Neural progenitor cell (in vitro differentiated cells): ENCODE results near the gene COL23A1. TPM values are rescaled to one million over a fixed set of nuclear protein-coding genes. Genes with fewer than 3 reads are reported as not detected.

ENCODE experiments used
- DNase-seq: peaks from one replicate; pipeline ENCODE4 v3.0.0-alpha.2; 2016; ENCODE audit warnings: low spot score
- H2AFZ ChIP-seq: fragments of 200-600 bp; sonication (generic); replicated peaks from 2 replicates; pipeline ENCODE4 v1.6.1; 2016; ENCODE audit warnings: antibody characterized with exemption
- H3F3A ChIP-seq: fragments of 200-600 bp; sonication (generic); 2 replicates; pipeline ENCODE4 v1.6.1; 2016; ENCODE audit warnings: antibody characterized with exemption, low read depth
- H3K27ac ChIP-seq: fragments of 200-600 bp; sonication (generic); 2 replicates; pipeline ENCODE4 v1.5.1; 2016; ENCODE audit warnings: mild to moderate bottlenecking
- H3K27me3 ChIP-seq: fragments of 200-600 bp; sonication (generic); 2 replicates; pipeline ENCODE4 v1.6.1; 2016; ENCODE audit warnings: mild to moderate bottlenecking, moderate library complexity
- H3K36me3 ChIP-seq: fragments of 200-600 bp; sonication (generic); 2 replicates; pipeline ENCODE4 v1.5.1; 2016
- H3K4me1 ChIP-seq: fragments of 200-600 bp; sonication (generic); 2 replicates; pipeline ENCODE4 v1.6.1; 2016; ENCODE audit warnings: mixed run types
- H3K4me2 ChIP-seq: fragments of 200-600 bp; sonication (generic); 2 replicates; pipeline ENCODE4 v1.6.1; 2016
- H3K4me3 ChIP-seq: fragments of 200-600 bp; sonication (generic); 2 replicates; pipeline ENCODE4 v1.5.1; 2016
- H3K79me2 ChIP-seq: fragments of 200-600 bp; sonication (generic); 2 replicates; pipeline ENCODE4 v1.6.1; 2016; ENCODE audit warnings: low read depth
- H3K9ac ChIP-seq: fragments of 200-600 bp; sonication (generic); 2 replicates; pipeline ENCODE4 v1.6.1; 2016
- H3K9me3 ChIP-seq: fragments of 200-600 bp; sonication (generic); 2 replicates; pipeline ENCODE4 v1.5.1; 2016; ENCODE audit warnings: low read depth
- H4K20me1 ChIP-seq: fragments of 200-600 bp; sonication (generic); 2 replicates; pipeline ENCODE4 v1.6.1; 2016; ENCODE audit warnings: low read depth
- H3K27ac Mint-ChIP-seq: 3 replicates; pipeline ENCODE4 v1.8.0; 2021; ENCODE audit warnings: mixed read lengths
- H3K27me3 Mint-ChIP-seq: 2 replicates; pipeline ENCODE4 v1.8.0; 2022; ENCODE audit warnings: low read depth, mild to moderate bottlenecking, inconsistent platforms, moderate library complexity, mixed read lengths; ENCODE audit not compliant: insufficient read depth
- H3K36me3 Mint-ChIP-seq: 3 replicates; pipeline ENCODE4 v1.8.0; 2021; ENCODE audit warnings: mixed read lengths
- H3K4me1 Mint-ChIP-seq: 3 replicates; pipeline ENCODE4 v1.8.0; 2021; ENCODE audit warnings: mixed read lengths
- H3K4me3 Mint-ChIP-seq: 3 replicates; pipeline ENCODE4 v1.8.0; 2021; ENCODE audit warnings: mild to moderate bottlenecking, moderate library complexity, mixed read lengths
- H3K9me3 Mint-ChIP-seq: 3 replicates; pipeline ENCODE4 v1.8.0; 2020; ENCODE audit warnings: mixed read lengths
- CTCF ChIP-seq: fragments of 200-600 bp; sonication (generic); IDR thresholded peaks from 2 replicates; pipeline ENCODE4 v1.5.1; 2017; ENCODE audit warnings: antibody characterized with exemption, mild to moderate bottlenecking
- EZH2 ChIP-seq: fragments of 200-600 bp; sonication (generic); IDR thresholded peaks from 2 replicates; pipeline ENCODE4 v1.6.1; 2017; ENCODE audit warnings: antibody characterized with exemption, mild to moderate bottlenecking, moderate library complexity
- EZH2phosphoT487 ChIP-seq: fragments of 200-600 bp; sonication (generic); IDR thresholded peaks from 2 replicates; pipeline ENCODE4 v1.6.1; 2017; ENCODE audit warnings: antibody characterized with exemption
- total RNA-seq: library from RNA; depleted of rRNA; stranded (reverse); fragments of >200 nt; gene quantifications from 2 replicates; pipeline ENCODE4 v1.2.3, GENCODE V29; 2015; ENCODE audit warnings: low replicate concordance

Gene COL23A1
- total RNA-seq, 1 donor from 2014 or later: not detected

GRCh38 chr5:178366998-178367735 is 223.0 kb downstream of the COL23A1 start:
- Mint-ChIP-seq H3K4me3 (no peak overlapping the region), H3K27ac (peak overlapping the region; percentile 80), H3K36me3 (peaks cover 15% of the 10 kb centered on the region), H3K27me3 (peaks cover 16% of the 10 kb centered on the region), H3K4me1 (peaks cover 46% of the 10 kb centered on the region), H3K9me3 (peaks cover 21% of the 10 kb centered on the region)
- DNase-seq: no peak
- Histone ChIP-seq H3K4me2 (no peak overlapping the region), H3K9me3 (no peaks in the 10 kb centered on the region), H3K36me3 (no peaks in the 10 kb centered on the region), H3K4me1 (no peaks in the 10 kb centered on the region), H3K9ac (no peak overlapping the region), H3K79me2 (no peaks in the 10 kb centered on the region), H3K27ac (no peak overlapping the region), H4K20me1 (no peaks in the 10 kb centered on the region), H3K4me3 (no peak overlapping the region), H3K27me3 (no peaks in the 10 kb centered on the region), H2AFZ (no peak overlapping the region), H3F3A (no peaks in the 10 kb centered on the region)
- TF ChIP-seq EZH2phosphoT487 (no peak), CTCF (no peak), EZH2 (no peak)

- no peaks in the 10 kb centered on the region for H3K4me1 ChIP-seq
- no peak overlapping the region for H3K4me2 ChIP-seq
- H3K27me3 Mint-ChIP-seq: peaks cover 13% of the 10 kb centered on the region
- H3K27ac Mint-ChIP-seq: peak overlapping the region; percentile 80
- H3K36me3 ChIP-seq: no peaks in the 10 kb centered on the region
- peaks cover 51% of the 10 kb centered on the region for H3K4me1 Mint-ChIP-seq
- no peak overlapping the region for H3K27ac ChIP-seq
- no peak for TF ChIP-seq CTCF
- TF ChIP-seq EZH2phosphoT487: no peak
- no peak for TF ChIP-seq EZH2
- H3K9me3 ChIP-seq: no peaks in the 10 kb centered on the region
- H4K20me1 ChIP-seq: no peaks in the 10 kb centered on the region
- H3K9ac ChIP-seq: no peak overlapping the region
- no peaks in the 10 kb centered on the region for H3K79me2 ChIP-seq
- no peak overlapping the region for H2AFZ ChIP-seq
- DNase-seq: no peak
- H3K27me3 ChIP-seq: no peaks in the 10 kb centered on the region
- no peak overlapping the region for H3K4me3 Mint-ChIP-seq
- peaks cover 19% of the 10 kb centered on the region for H3K9me3 Mint-ChIP-seq
- H3F3A ChIP-seq: no peaks in the 10 kb centered on the region
- H3K36me3 Mint-ChIP-seq: peaks cover 15% of the 10 kb centered on the region
- H3K4me3 ChIP-seq: no peak overlapping the region
Observed at GRCh38 chr5:178365501-178366440, 224.4 kb downstream of the COL23A1 start.

- Mint-ChIP-seq H3K27ac (no peak overlapping the region), H3K9me3 (peaks cover 8% of the 10 kb centered on the region), H3K27me3 (peaks cover 10% of the 10 kb centered on the region), H3K36me3 (peaks cover 6% of the 10 kb centered on the region), H3K4me1 (peaks cover 63% of the 10 kb centered on the region), H3K4me3 (no peak overlapping the region)
- no peak overlapping the region for H3K4me3 ChIP-seq
- H3F3A ChIP-seq: no peaks in the 10 kb centered on the region
- H3K79me2 ChIP-seq: no peaks in the 10 kb centered on the region
- H3K4me2 ChIP-seq: no peak overlapping the region
- DNase-seq: no peak
- TF ChIP-seq CTCF (no peak), EZH2phosphoT487 (no peak)
- no peaks in the 10 kb centered on the region for H3K36me3 ChIP-seq
- no peak overlapping the region for H3K9ac ChIP-seq
- no peak overlapping the region for H3K27ac ChIP-seq
- no peaks in the 10 kb centered on the region for H3K27me3 ChIP-seq
- H2AFZ ChIP-seq: no peak overlapping the region
- H3K4me1 ChIP-seq: no peaks in the 10 kb centered on the region
- H3K9me3 ChIP-seq: no peaks in the 10 kb centered on the region
- no peaks in the 10 kb centered on the region for H4K20me1 ChIP-seq
Observed at GRCh38 chr5:178364326-178364675, 225.9 kb downstream of the COL23A1 start.
